HG03039 (cell line): Measurements from ENCODE around the gene PIM2.
"Not testable (repeated sequence)": the region's sequence is repeated elsewhere in the genome, so short reads cannot be mapped to it uniquely, and the experiment has no call there.

Source experiments
- ATAC-seq: cut with Tn5 transposase; IDR thresholded peaks from one replicate; pipeline ENCODE4 v1.9.1; 2021; ENCODE audit warnings: mild to moderate bottlenecking, moderate library complexity; ENCODE audit not compliant: unreplicated experiment

The PIM2 gene

DNA sequence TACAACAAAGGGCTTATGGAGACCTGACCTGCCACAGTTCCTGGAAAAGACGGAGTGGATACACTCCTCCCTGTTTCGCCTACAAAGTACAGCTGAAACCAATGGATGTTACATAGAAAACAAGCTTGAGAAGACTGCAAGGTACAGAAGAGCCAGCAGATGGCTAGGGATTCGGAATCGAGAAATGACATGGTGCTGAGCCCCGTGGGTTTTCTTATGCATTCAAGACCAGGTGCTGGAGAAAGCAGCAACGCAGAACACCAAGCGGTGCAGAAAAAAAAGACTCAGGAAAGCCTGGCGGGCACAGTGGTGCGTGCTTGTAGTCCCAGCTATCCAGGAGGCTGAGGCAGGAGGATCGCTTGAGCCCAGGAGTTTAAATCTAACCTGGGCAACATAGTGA is 35.1 kb downstream of the PIM2 start:
- no peak for ATAC-seq

DNA sequence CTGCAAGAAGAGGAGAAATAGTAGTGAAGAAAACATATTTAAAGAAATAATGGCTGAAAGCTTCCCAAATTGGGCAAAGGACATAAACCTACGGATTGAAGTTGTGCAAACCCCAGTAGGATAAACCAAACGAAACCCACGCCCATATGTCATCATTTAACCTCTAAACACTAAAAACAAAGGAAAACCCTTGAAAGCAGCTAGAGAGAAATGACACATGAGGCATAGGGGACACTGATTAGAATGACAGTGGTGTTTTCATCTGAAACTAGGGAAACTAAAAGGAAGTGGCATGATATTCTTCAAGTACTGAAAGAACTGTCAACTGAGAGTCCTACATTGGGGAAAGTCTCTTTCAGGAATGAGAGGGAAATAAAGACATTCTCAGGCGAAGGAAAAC is 41.9 kb downstream of the PIM2 start:
- not testable (repeated sequence) for ATAC-seq

GRCh38 chrX:48872017-48872416 is 46.8 kb downstream of the PIM2 start:
- ATAC-seq, result not testable (repeated sequence)

DNA sequence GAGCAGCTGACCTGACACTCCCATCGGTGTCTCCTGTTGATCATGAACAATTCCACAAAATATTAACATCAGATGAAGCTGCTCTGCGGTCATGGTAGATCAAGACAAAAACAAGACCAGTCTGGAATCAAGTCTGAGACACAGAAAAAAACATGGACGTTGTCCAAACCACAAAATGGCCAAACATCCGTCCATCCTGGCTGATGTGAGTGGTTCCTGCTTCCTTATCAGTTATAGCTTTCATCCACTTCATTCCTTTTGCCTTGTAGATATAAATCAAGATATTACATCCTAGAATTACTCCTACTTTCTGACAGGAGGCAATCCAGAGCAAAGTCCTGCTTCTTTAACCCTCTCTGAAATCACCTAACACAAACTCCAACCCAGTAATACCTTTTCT is 54.6 kb downstream of the PIM2 start:
- ATAC-seq, result no peak
